ENCODE results near the gene CNGB1.
"Not testable (repeated sequence)": the region's sequence is repeated elsewhere in the genome, so short reads cannot be mapped to it uniquely, and the experiment has no call there.

CNGB1 gene

GRCh38 chr16:57923418-57923817 is 47.5 kb downstream of the CNGB1 start:
- DNase-seq: no peak

GRCh38 chr16:57920880-57921229 is 50.1 kb downstream of the CNGB1 start:
- DNase-seq: no peak

GRCh38 chr16:57920215-57920879 is 50.6 kb downstream of the CNGB1 start:
- no peak for DNase-seq

GRCh38 chr16:57918994-57919393 is 51.9 kb downstream of the CNGB1 start:
- DNase-seq: no peak

GRCh38 chr16:57918444-57918843 is 52.5 kb downstream of the CNGB1 start:
- no peak for DNase-seq

- not testable (repeated sequence) for DNase-seq
Measured at GRCh38 chr16:57917929-57918328, 53.0 kb downstream of the CNGB1 start.

- not testable (repeated sequence) for DNase-seq
Measured at GRCh38 chr16:57917489-57917888, 53.4 kb downstream of the CNGB1 start.

GRCh38 chr16:57916735-57917438 is 54.0 kb downstream of the CNGB1 start:
- DNase-seq: no peak

GRCh38 chr16:57915811-57916488 is 55.0 kb downstream of the CNGB1 start:
- DNase-seq: no peak

GRCh38 chr16:57915267-57915666 is 55.7 kb downstream of the CNGB1 start:
- no peak for DNase-seq

- DNase-seq: no peak
Measured at GRCh38 chr16:57914244-57915173, 56.4 kb downstream of the CNGB1 start.

GRCh38 chr16:57912529-57913260 is 58.2 kb downstream of the CNGB1 start:
- no peak for DNase-seq

- no peak for DNase-seq
Measured at GRCh38 chr16:57911743-57912142, 59.2 kb downstream of the CNGB1 start.

GRCh38 chr16:57910696-57911095 is 60.2 kb downstream of the CNGB1 start:
- no peak for DNase-seq

- DNase-seq: no peak
Measured at GRCh38 chr16:57908409-57908987, 62.4 kb downstream of the CNGB1 start.

- DNase-seq: no peak
Measured at GRCh38 chr16:57906382-57907316, 64.3 kb downstream of the CNGB1 start.

- DNase-seq: no peak
Measured at GRCh38 chr16:57904101-57904500, 66.8 kb downstream of the CNGB1 start.

GRCh38 chr16:57903656-57904055 is 67.3 kb downstream of the CNGB1 start:
- no peak for DNase-seq

- no peak for DNase-seq
Measured at GRCh38 chr16:57901480-57902069, 69.4 kb downstream of the CNGB1 start.

- no peak for DNase-seq
Measured at GRCh38 chr16:57900796-57901479, 70.0 kb downstream of the CNGB1 start.
